ENCODE data around the gene MUC20. TPM values are rescaled to one million over a fixed set of nuclear protein-coding genes. Genes with fewer than 3 reads are reported as not detected.

The MUC20 gene
- polyA plus RNA-seq, 1 donor from 2014 or later: 3.0 TPM

GRCh38 chr3:195771646-195772300, 51.0 kb downstream of the MUC20 start:
- H3K9me3 ChIP-seq (ENCODE audit: low read length): no peaks in the 10 kb centered on the region
- H3K9ac ChIP-seq (ENCODE audit: low read length): no peak overlapping the region
- H3K27me3 ChIP-seq (ENCODE audit: insufficient read depth, low read depth, low read length): no peaks in the 10 kb centered on the region
- H3K36me3 ChIP-seq (ENCODE audit: insufficient read depth, low read length): no peaks in the 10 kb centered on the region
- H3K4me3 ChIP-seq (ENCODE audit: low read length): no peak overlapping the region
- H3K79me2 ChIP-seq (replicated peaks; ENCODE audit: insufficient read depth, low read length): no peaks in the 10 kb centered on the region
- TF ChIP-seq CTCF (IDR thresholded peaks at IDR 0.05; ENCODE audit: poor library complexity, severe bottlenecking) (no peak), RAD21 (conservative IDR thresholded peaks at IDR 0.05) (no peak), EP300 (conservative IDR thresholded peaks at IDR 0.05; ENCODE audit: poor library complexity, severe bottlenecking) (no peak), REST (IDR thresholded peaks at IDR 0.05; ENCODE audit: borderline replicate concordance) (no peak), EZH2 (IDR thresholded peaks at IDR 0.05; ENCODE audit: borderline replicate concordance, insufficient read depth, low read length, poor library complexity, severe bottlenecking) (no peak), TAF1 (IDR thresholded peaks at IDR 0.05; ENCODE audit: low read depth) (no peak), MXI1 (conservative IDR thresholded peaks at IDR 0.05; ENCODE audit: poor library complexity, severe bottlenecking) (no peak), SMC3 (conservative IDR thresholded peaks at IDR 0.05; ENCODE audit: poor library complexity) (no peak), POLR2AphosphoS5 (IDR thresholded peaks at IDR 0.05) (no peak)
- no peak overlapping the region for H2AFZ ChIP-seq (ENCODE audit: low read depth, low read length)
- H3K9me2 ChIP-seq (ENCODE audit: insufficient read depth, low read length): no peaks in the 10 kb centered on the region
- H3K4me2 ChIP-seq (ENCODE audit: low read length): no peak overlapping the region
- H3K27ac ChIP-seq (ENCODE audit: low read length): no peak overlapping the region
- H3F3A ChIP-seq (ENCODE audit: insufficient read depth, low read length, poor library complexity, severe bottlenecking): no peaks in the 10 kb centered on the region
- H4K20me1 ChIP-seq (ENCODE audit: insufficient read depth): no peaks in the 10 kb centered on the region

GRCh38 chr3:195773956-195774537, 53.3 kb downstream of the MUC20 start:
- no peaks in the 10 kb centered on the region for H3K27me3 ChIP-seq (ENCODE audit: insufficient read depth, low read depth, low read length)
- no peak overlapping the region for H2AFZ ChIP-seq (ENCODE audit: low read depth, low read length)
- H3K27ac ChIP-seq (ENCODE audit: low read length): no peak overlapping the region
- no peaks in the 10 kb centered on the region for H3K9me2 ChIP-seq (ENCODE audit: insufficient read depth, low read length)
- H4K20me1 ChIP-seq (ENCODE audit: insufficient read depth): no peaks in the 10 kb centered on the region
- H3F3A ChIP-seq (ENCODE audit: insufficient read depth, low read length, poor library complexity, severe bottlenecking): no peaks in the 10 kb centered on the region
- TF ChIP-seq REST (IDR thresholded peaks at IDR 0.05; ENCODE audit: borderline replicate concordance) (no peak), EZH2 (IDR thresholded peaks at IDR 0.05; ENCODE audit: borderline replicate concordance, insufficient read depth, low read length, poor library complexity, severe bottlenecking) (no peak), POLR2AphosphoS5 (IDR thresholded peaks at IDR 0.05) (no peak)
- no peaks in the 10 kb centered on the region for H3K36me3 ChIP-seq (ENCODE audit: insufficient read depth, low read length)
- H3K9ac ChIP-seq (ENCODE audit: low read length): no peak overlapping the region
- H3K9me3 ChIP-seq (ENCODE audit: low read length): no peaks in the 10 kb centered on the region
- H3K4me2 ChIP-seq (ENCODE audit: low read length): no peak overlapping the region
- no peak overlapping the region for H3K4me3 ChIP-seq (ENCODE audit: low read length)
- no peaks in the 10 kb centered on the region for H3K79me2 ChIP-seq (replicated peaks; ENCODE audit: insufficient read depth, low read length)
